Measurements from ENCODE around the gene TFPT. TPM values are rescaled to one million over a fixed set of nuclear protein-coding genes. Genes with fewer than 3 reads are reported as not detected.

Gene TFPT
- total and polyA plus RNA-seq, 2 donors (not counting 1 experiment from before 2014, with no cell fraction given) = 9.0 to 19.2 TPM

- Histone ChIP-seq H2AFZ (ENCODE audit: low read length) (no peak overlapping the region), H3K4me2 (ENCODE audit: extremely low read depth, insufficient read depth, low read length) (no peak overlapping the region)
- DNase-seq (ENCODE audit: low read depth in 2 of 2) = no peak
Observed at GRCh38 chr19:54162884-54163283, 47.4 kb upstream of the TFPT start.

DNA sequence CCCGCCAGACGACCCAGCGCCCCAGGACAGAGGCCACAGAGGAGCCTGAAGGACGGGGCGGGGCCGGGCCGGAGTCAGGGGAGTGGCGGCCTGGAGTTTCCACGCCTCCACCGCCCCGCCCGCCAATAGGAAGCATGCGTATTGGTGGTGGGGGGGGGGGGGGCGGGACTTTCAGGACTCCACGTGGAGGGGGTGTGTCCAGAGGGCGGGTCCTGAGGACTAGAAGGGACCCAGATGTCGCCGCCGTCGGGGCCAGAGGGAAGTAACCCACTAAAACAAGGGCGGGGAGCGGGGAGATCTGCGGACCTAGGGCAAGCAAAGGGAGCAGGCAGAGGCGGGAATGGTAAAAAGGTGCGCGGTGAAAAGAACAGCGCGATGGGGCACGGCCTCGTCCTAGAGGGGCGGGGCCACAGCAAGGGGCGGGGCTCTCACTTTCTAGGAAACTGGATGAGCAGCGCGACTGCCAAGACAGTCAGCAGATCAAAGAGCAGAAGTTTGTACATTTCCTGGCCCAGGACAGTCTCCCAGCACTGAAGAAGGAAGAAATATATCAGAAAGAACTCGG lies 46.9 kb upstream of the TFPT start:
- no peaks in the 10 kb centered on the region for H3K9me3 ChIP-seq (ENCODE audit: control insufficient read depth, insufficient read depth, low read depth, low read length)
- H3K4me2 ChIP-seq (ENCODE audit: extremely low read depth, insufficient read depth, low read length) = peak overlapping the region; percentile 37
- no peak for TF ChIP-seq EZH2 (IDR thresholded peaks at IDR 0.05; ENCODE audit: low read length, missing control alignments)
- TF ChIP-seq, protein P1, sequence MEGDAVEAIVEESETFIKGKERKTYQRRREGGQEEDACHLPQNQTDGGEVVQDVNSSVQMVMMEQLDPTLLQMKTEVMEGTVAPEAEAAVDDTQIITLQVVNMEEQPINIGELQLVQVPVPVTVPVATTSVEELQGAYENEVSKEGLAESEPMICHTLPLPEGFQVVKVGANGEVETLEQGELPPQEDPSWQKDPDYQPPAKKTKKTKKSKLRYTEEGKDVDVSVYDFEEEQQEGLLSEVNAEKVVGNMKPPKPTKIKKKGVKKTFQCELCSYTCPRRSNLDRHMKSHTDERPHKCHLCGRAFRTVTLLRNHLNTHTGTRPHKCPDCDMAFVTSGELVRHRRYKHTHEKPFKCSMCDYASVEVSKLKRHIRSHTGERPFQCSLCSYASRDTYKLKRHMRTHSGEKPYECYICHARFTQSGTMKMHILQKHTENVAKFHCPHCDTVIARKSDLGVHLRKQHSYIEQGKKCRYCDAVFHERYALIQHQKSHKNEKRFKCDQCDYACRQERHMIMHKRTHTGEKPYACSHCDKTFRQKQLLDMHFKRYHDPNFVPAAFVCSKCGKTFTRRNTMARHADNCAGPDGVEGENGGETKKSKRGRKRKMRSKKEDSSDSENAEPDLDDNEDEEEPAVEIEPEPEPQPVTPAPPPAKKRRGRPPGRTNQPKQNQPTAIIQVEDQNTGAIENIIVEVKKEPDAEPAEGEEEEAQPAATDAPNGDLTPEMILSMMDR (conservative IDR thresholded peaks at IDR 0.05 in 1 of 2, IDR thresholded peaks at IDR 0.05 in 1 of 2; ENCODE audit: low read depth in 1 of 2, low read length in 2 of 2) = no peak
- no peaks in the 10 kb centered on the region for H4K20me1 ChIP-seq (ENCODE audit: control insufficient read depth, extremely low read depth, insufficient read depth, low read length)
- H3K4me1 ChIP-seq (ENCODE audit: control insufficient read depth, extremely low read depth, insufficient read depth, low read length) = peaks cover 13% of the 10 kb centered on the region
- peak; percentile 54 to 71 for DNase-seq (ENCODE audit: low read depth in 2 of 2)
- H3K27ac ChIP-seq (ENCODE audit: insufficient read depth, low read length) = no peak overlapping the region
- H2AFZ ChIP-seq (ENCODE audit: low read length) = peak overlapping the region; percentile 67
- peaks cover 1% of the 10 kb centered on the region for H3K36me3 ChIP-seq (ENCODE audit: control insufficient read depth, insufficient read depth, low read length)
- no peak overlapping the region for H3K9ac ChIP-seq (ENCODE audit: insufficient read depth, low read length)
- H3K79me2 ChIP-seq (ENCODE audit: control insufficient read depth, insufficient read depth, low read length) = peaks cover 8% of the 10 kb centered on the region
- peak overlapping the region in 3 of 4 experiments; percentile 42 to 56 (median 49) for H3K4me3 ChIP-seq (replicated peaks in 1 of 4; ENCODE audit: control extremely low read depth in 1 of 4, insufficient read depth in 1 of 4, low read depth in 3 of 4, low read length in 4 of 4)
- no peaks in the 10 kb centered on the region for H3K27me3 ChIP-seq (ENCODE audit: control insufficient read depth, insufficient read depth, low read length)

More at GRCh38 chr19:54162884-54163283, 47.4 kb upstream of the TFPT start:
- H3K9ac ChIP-seq (ENCODE audit: insufficient read depth, low read length) = no peak overlapping the region
- no peaks in the 10 kb centered on the region for H3K9me3 ChIP-seq (ENCODE audit: control insufficient read depth, insufficient read depth, low read depth, low read length)
- no peaks in the 10 kb centered on the region for H3K36me3 ChIP-seq (ENCODE audit: control insufficient read depth, insufficient read depth, low read length)
- H3K4me3 ChIP-seq (replicated peaks in 1 of 4; ENCODE audit: control extremely low read depth in 1 of 4, insufficient read depth in 1 of 4, low read depth in 3 of 4, low read length in 4 of 4) = peak overlapping the region in 2 of 4 experiments; percentile 49 to 56
- H3K27ac ChIP-seq (ENCODE audit: insufficient read depth, low read length) = no peak overlapping the region
- H3K4me1 ChIP-seq (ENCODE audit: control insufficient read depth, extremely low read depth, insufficient read depth, low read length) = peaks cover 13% of the 10 kb centered on the region
- H3K27me3 ChIP-seq (ENCODE audit: control insufficient read depth, insufficient read depth, low read length) = no peaks in the 10 kb centered on the region
- H3K79me2 ChIP-seq (ENCODE audit: control insufficient read depth, insufficient read depth, low read length) = peaks cover 8% of the 10 kb centered on the region
- H4K20me1 ChIP-seq (ENCODE audit: control insufficient read depth, extremely low read depth, insufficient read depth, low read length) = no peaks in the 10 kb centered on the region
- TF ChIP-seq EZH2 (IDR thresholded peaks at IDR 0.05; ENCODE audit: low read length, missing control alignments) = no peak
- TF ChIP-seq, protein P1 (conservative IDR thresholded peaks at IDR 0.05 in 1 of 2, IDR thresholded peaks at IDR 0.05 in 1 of 2; ENCODE audit: low read depth in 1 of 2, low read length in 2 of 2) = no peak

DNA sequence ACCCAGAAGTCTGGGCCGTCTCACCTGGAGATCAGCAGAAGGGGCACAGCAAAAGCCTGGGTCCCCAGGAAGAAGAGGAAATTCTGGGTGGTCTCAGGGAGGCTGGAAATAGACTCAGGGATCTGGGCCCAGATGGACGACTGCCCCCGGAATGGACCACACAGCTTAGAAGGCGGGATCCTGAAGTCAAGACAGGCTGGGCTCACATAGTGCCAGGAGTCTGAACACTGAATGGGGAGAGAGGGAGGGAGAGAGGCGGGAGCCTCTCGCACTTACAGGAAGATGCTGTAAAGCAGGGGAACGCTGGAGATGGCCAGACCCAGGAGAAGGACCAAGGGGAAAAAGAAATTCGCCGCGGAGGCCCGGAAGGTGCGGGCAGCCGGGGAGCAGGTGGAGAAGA lies 45.4 kb upstream of the TFPT start:
- H4K20me1 ChIP-seq (ENCODE audit: control insufficient read depth, extremely low read depth, insufficient read depth, low read length) = no peaks in the 10 kb centered on the region
- H3K9ac ChIP-seq (ENCODE audit: insufficient read depth, low read length) = peak overlapping the region; percentile 62
- no peak for DNase-seq (ENCODE audit: low read depth in 2 of 2)
- peaks cover 13% of the 10 kb centered on the region for H3K4me1 ChIP-seq (ENCODE audit: control insufficient read depth, extremely low read depth, insufficient read depth, low read length)
- TF ChIP-seq, protein P1 (conservative IDR thresholded peaks at IDR 0.05 in 1 of 2, IDR thresholded peaks at IDR 0.05 in 1 of 2; ENCODE audit: low read depth in 1 of 2, low read length in 2 of 2) = no peak
- TF ChIP-seq EZH2 (IDR thresholded peaks at IDR 0.05; ENCODE audit: low read length, missing control alignments) = no peak
- no peaks in the 10 kb centered on the region for H3K27me3 ChIP-seq (ENCODE audit: control insufficient read depth, insufficient read depth, low read length)
- H3K4me2 ChIP-seq (ENCODE audit: extremely low read depth, insufficient read depth, low read length) = peak overlapping the region; percentile 97
- H3K9me3 ChIP-seq (ENCODE audit: control insufficient read depth, insufficient read depth, low read depth, low read length) = no peaks in the 10 kb centered on the region
- peaks cover 8% of the 10 kb centered on the region for H3K36me3 ChIP-seq (ENCODE audit: control insufficient read depth, insufficient read depth, low read length)
- H3K27ac ChIP-seq (ENCODE audit: insufficient read depth, low read length) = peak overlapping the region; percentile 91
- H3K79me2 ChIP-seq (ENCODE audit: control insufficient read depth, insufficient read depth, low read length) = peaks cover 8% of the 10 kb centered on the region
- H2AFZ ChIP-seq (ENCODE audit: low read length) = no peak overlapping the region
- H3K4me3 ChIP-seq (replicated peaks in 1 of 4; ENCODE audit: control extremely low read depth in 1 of 4, insufficient read depth in 1 of 4, low read depth in 3 of 4, low read length in 4 of 4) = peak overlapping the region; percentile 57 to 77 (median 66)
